Lung (tissue), 12 donors: ENCODE data around the gene AP2B1. TPM values are rescaled to one million over a fixed set of nuclear protein-coding genes. Genes with fewer than 3 reads are reported as not detected.

Experiments
- ATAC-seq: fragments of 200-7000 bp; cut with Tn5 transposase; one replicate; pipeline ENCODE4 v1.9.1; 2020; ENCODE audit warnings: moderate number of reproducible peaks; ENCODE audit not compliant: insufficient read depth, low FRiP score
- DNase-seq, 3 donors: peaks; one replicate each; pipeline ENCODE4 v3.0.0-alpha.2; 2013 to 2017
- H3K27ac ChIP-seq, 2 donors: one replicate each; pipeline ENCODE4 v1.5.1; 2013; ENCODE audit warnings: mild to moderate bottlenecking in 2 of 2, moderate library complexity in 2 of 2, control low read depth in 1 of 2, inconsistent platforms in 1 of 2, low read depth in 1 of 2, low read length in 1 of 2
- H3K27me3 ChIP-seq, 3 donors: one replicate each; pipeline ENCODE4 v1.5.1; 2013; ENCODE audit warnings: low read length in 2 of 3; ENCODE audit not compliant: control insufficient read depth in 3 of 3, insufficient read depth in 3 of 3
- H3K36me3 ChIP-seq, 4 donors: one replicate each; pipeline ENCODE4 v1.5.1; 2013; ENCODE audit warnings: low read length in 4 of 4, mild to moderate bottlenecking in 1 of 4, moderate library complexity in 1 of 4; ENCODE audit not compliant: control insufficient read depth in 4 of 4, insufficient read depth in 4 of 4
- H3K4me1 ChIP-seq, 5 donors: one replicate each; pipeline ENCODE4 v1.5.1; 2013; ENCODE audit warnings: low read length in 5 of 5, mild to moderate bottlenecking in 2 of 5, moderate library complexity in 1 of 5; ENCODE audit not compliant: control insufficient read depth in 5 of 5, insufficient read depth in 5 of 5
- H3K4me3 ChIP-seq: one replicate; pipeline ENCODE4 v1.5.1; 2013; ENCODE audit warnings: mild to moderate bottlenecking, control low read depth, moderate library complexity
- H3K9ac ChIP-seq, 2 donors: one replicate each; pipeline ENCODE4 v1.5.1; 2013; ENCODE audit warnings: low read length in 2 of 2, control low read depth in 1 of 2; ENCODE audit not compliant: insufficient read depth in 1 of 2
- H3K9me3 ChIP-seq, 4 donors: one replicate each; pipeline ENCODE4 v1.5.1; 2013; ENCODE audit warnings: low read length in 3 of 4, mild to moderate bottlenecking in 1 of 4, moderate library complexity in 1 of 4; ENCODE audit not compliant: control insufficient read depth in 4 of 4, insufficient read depth in 3 of 4
- CTCF ChIP-seq: IDR thresholded peaks from 2 replicates; pipeline ENCODE4 v1.5.1; 2012; ENCODE audit warnings: mild to moderate bottlenecking; ENCODE audit errors: control extremely low read depth, extremely low read depth
- WGBS, 2 donors: extraction: QIAGEN DNeasy Blood & Tissue Kit; methylation state at CpG; one replicate each; pipeline ENCODE4 v1.1.7; 2013; 5-methylcytosine and 5-hydroxymethylcytosine counted together
- polyA plus RNA-seq, 2 donors: library from polyadenylated mRNA; stranded (reverse); fragments of 200-250 nt; gene quantifications; one replicate each; pipeline ENCODE4 v1.2.1, GENCODE V29; 2013
- total RNA-seq, 2 donors: library from RNA; depleted of rRNA in 1 of 2; stranded (reverse); fragments of >200 nt in 1 of 2; gene quantifications; one replicate each; pipeline ENCODE4 v1.2.1, GENCODE V29; 2014 to 2021
- donor health status: control.
- donor health status: control.
- donor health status: Bipolar disorder and iron deficiency.
- donor health status: healthy.
- donor health status: DM: yes; HTN: yes; CAD: no.

AP2B1 gene
- total and polyA plus RNA-seq, 4 donors = 52.9 to 156 (median 82.4) TPM

GRCh38 chr17:35596072-35596471 is 8.9 kb downstream of the AP2B1 start:
- Histone ChIP-seq H3K36me3 (peaks cover 9 to 36% (median 21%) of the 10 kb centered on the region in 4 donors), H3K4me1 (peaks cover 0 to 6% (median 4%) of the 10 kb centered on the region in 5 donors), H3K4me3 (no peak overlapping the region), H3K9ac (no peak overlapping the region), H3K9me3 (no peaks in the 10 kb centered on the region), H3K27me3 (no peaks in the 10 kb centered on the region), H3K27ac (no peak overlapping the region)
- ATAC-seq (no peak), DNase-seq (no peak)
- no peak for TF ChIP-seq CTCF
- 55 to 80% methylated on average over 4 of the region's 4 CpGs for WGBS, 2 donors

GRCh38 chr17:35596530-35597233 is 9.6 kb downstream of the AP2B1 start:
- DNase-seq = no peak
- H3K4me1 ChIP-seq = peaks cover 0 to 4% (median 2%) of the 10 kb centered on the region in 5 donors
- no peak for ATAC-seq

GRCh38 chr17:35597604-35598003 is 10.5 kb downstream of the AP2B1 start:
- ATAC-seq (no peak), DNase-seq (no peak)
- no peak for TF ChIP-seq CTCF
- H3K36me3 ChIP-seq = peaks cover 9 to 40% (median 23%) of the 10 kb centered on the region in 4 donors
- H3K27ac ChIP-seq = no peak overlapping the region
- peaks cover 0 to 4% (median 0%) of the 10 kb centered on the region in 5 donors for H3K4me1 ChIP-seq
- H3K27me3 ChIP-seq = no peaks in the 10 kb centered on the region
- no peak overlapping the region for H3K4me3 ChIP-seq
- H3K9ac ChIP-seq = no peak overlapping the region
- H3K9me3 ChIP-seq = no peaks in the 10 kb centered on the region
- WGBS, 2 donors = 73 to 76% methylated on average over 5 of the region's 5 CpGs

More at GRCh38 chr17:35596530-35597233, 9.6 kb downstream of the AP2B1 start:
- WGBS, 2 donors = 90 to 93% methylated on average over 53 to 54 of the region's 54 CpGs
- no peak overlapping the region for H3K27ac ChIP-seq
- TF ChIP-seq CTCF = no peak
- H3K27me3 ChIP-seq = no peaks in the 10 kb centered on the region
- no peaks in the 10 kb centered on the region for H3K9me3 ChIP-seq
- no peak overlapping the region for H3K4me3 ChIP-seq
- H3K9ac ChIP-seq = no peak overlapping the region
- peaks cover 9 to 38% (median 22%) of the 10 kb centered on the region in 4 donors for H3K36me3 ChIP-seq
